COLO829 (cell line): ENCODE measurements around the gene CATSPERD.

Source experiments
- DNase-seq: peaks from one replicate; pipeline ENCODE4 v3.0.0; 2012; ENCODE audit warnings: low spot score

The CATSPERD gene, protein sequence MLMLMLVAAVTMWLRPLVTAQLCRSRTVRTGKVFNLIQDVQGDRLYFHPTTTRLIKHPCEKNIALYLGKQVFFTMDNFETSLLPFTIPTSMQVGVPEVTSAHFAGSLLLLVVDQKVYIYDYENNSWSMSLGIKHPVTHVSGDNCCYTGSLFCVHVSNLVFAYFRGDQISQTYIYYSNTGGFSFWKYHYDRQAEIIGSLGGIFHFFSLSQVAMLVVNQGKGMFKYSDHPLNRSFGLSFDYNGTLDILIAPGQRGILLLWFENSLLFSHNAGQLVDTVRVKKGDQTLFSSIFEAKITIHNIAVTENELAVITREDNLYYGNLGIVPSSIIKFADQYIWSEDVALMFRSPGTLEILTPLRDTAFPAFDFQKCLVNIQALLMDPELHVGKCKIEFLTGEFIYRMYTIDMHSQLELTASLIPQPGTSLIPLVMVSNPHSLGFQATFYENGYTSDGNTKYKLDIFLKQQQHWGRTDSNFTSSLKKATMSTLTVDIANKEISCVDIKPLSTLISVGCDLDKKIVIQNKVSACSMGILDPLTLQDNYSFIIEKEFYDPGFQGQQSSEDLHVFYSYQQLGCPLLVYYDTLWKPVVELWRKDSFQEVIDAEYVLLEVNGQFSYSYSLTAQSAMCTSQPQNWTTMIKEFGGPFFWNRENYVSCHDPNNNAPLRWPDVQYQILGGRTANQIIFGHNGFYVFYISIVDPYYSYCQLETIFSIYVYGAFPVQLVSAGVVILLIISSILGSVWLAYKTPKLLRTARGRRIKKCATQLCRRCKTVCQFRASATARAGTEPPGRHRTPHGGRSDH

GRCh38 chr19:5719961-5720790 lies at the start of gene CATSPERD, which contains the start of gene LONP1:
Gene CATSPERD (plus strand): TSS chr19:5720637. CDS start chr19:5720738, 101 bp downstream.
Gene LONP1 (minus strand): TSS chr19:5720146. CDS start chr19:5720132, 14 bp downstream.
- DNase-seq = peak; percentile 100

DNA sequence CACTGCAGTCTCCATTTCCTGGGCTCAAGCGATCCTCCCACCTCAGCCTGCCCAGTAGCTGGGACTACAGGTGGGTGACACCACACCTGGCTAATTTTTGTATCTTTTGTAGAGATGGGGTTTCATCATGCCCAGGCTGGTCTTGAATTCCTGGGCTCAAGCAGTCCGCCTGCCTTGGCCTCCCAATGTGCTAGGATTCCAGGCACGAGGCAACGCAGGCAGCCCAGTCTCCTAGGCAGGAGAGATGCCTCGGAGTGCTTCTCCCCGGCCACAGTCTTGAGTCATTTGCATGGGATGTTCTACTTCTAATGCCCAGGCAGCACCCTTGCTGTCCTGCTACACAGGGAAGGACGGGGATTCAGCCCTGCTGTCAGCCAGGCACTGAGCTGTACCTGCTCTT lies 48.8 kb upstream of the CATSPERD start:
- DNase-seq = no peak

GRCh38 chr19:5672708-5673459 lies 47.6 kb upstream of the CATSPERD start:
- no peak for DNase-seq

DNA sequence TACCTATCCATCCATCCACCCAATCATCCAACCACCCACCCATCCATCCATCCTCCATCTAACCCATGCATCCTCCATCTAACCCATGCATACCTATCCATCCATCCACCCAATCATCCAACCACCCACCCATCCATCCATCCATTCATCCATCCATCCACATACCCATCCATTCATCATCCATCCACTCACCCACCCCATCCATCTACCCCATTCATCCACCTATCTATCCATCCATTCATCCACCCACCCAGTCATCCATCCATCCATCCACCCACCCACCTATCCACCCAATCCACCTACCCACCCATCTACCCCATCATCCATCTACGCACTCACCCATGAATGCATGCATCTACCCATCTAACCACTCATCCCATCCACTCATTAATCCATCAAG lies 46.7 kb upstream of the CATSPERD start:
- DNase-seq = no peak

GRCh38 chr19:5674714-5675113 lies 45.7 kb upstream of the CATSPERD start:
- no peak for DNase-seq

GRCh38 chr19:5676105-5676771 lies 44.2 kb upstream of the CATSPERD start:
- no peak for DNase-seq

DNA sequence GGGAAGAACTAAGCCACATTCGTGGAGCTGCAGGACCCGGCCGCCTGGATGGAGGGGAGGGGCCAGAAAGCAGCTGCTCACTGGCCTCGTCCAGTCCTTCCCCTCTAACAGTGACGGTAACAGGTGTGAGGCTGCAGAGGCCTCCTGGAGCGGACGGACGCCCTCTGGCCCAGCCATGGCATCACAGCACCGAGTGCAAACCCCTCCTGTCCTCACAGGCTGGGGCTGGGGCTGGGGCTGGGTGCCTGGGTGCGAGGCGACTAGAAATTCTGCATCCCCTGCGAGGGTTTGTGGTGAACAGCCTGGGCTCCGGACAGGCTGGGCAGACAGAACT lies 43.7 kb upstream of the CATSPERD start:
- DNase-seq = no peak

DNA sequence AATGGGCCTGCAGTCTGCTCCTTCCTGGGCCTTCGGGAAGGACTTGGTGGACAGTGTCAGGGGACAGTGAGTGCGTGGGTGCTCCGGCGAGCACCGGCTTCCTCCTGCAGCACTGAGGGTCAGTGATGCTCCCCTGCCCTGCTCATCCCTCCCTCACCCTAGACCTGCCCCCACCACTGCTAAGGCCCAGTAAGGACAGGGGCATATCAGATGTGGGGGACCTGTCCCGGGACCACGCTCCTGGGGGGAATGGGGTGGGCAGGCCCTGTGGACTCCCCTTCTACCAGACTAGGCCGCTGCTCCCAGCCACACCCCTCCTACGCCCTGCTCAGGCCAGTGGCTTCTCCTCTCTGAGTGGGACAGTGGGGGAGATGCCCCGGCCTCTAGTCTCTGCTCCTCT lies 43.3 kb upstream of the CATSPERD start:
- DNase-seq = no peak

GRCh38 chr19:5677580-5677979 lies 42.9 kb upstream of the CATSPERD start:
- no peak for DNase-seq

DNA sequence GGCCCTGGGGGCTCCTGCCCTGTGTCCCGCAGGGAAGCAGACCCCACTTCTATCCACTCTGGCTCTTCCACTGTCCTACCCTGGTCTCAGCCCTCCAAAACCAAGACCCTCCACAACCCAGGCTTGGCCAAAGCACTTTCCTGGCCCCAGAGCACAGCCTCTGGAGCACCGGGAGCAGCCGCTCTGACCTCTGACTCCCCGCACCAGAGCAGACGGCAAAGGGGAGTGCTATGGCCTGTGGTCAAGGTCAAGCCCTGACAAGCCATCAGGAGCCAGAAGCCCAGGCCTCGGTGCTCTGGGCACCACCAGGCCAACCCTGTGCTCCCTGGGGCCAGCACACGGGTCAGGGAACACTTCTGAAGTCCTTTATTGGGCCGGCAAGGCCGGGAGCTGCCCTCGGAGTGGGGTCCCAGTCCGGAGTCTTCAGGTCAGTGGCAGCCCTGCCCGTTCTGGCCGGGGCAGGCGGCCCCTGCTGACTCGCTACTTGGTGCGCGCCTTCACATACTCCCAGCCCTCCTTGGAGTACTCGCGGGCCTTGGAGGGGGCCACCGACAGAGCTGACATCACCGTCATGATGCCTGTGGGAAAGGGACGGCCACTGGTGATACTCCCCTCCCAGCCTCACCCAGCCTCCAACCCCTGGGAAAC lies 42.2 kb upstream of the CATSPERD start:
- DNase-seq = no peak

DNA sequence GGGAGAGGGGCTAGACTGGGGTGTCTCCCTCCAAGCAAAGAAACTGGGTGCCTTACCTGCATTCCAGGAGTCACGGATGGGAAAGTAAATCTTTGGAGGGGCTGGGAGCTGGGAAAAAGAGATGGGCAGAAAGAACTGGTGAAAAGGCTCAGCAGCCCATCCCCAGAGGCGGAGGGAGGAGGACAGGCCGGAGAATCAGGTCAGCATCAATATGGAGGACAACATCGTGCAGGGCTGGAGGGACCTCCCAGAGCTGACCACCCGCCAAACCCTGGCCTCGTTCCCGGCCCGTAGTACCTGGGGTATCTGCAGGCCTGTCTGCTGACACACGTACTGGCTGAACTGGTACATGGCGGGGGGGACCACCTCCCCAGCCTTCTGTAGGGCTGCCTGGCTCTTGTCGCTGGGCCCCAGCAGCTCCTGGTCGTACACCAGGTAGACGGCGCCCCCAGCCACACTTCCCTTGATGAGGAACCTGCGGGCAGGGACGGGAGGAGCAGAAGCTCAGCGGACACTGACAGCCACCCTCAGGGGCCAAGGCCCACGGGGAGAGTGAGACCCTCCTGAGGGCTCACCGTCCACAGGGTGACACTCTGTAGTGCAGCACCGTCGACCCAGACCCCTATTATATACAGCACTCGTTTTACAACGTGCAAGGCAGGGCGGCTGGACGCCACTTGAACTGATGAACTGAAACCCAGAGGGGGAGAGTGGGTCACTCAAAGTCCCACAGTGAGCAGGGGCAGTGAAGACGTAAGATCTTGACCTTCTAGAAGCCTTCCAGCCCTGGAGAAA lies 41.0 kb upstream of the CATSPERD start:
- DNase-seq = no peak

DNA sequence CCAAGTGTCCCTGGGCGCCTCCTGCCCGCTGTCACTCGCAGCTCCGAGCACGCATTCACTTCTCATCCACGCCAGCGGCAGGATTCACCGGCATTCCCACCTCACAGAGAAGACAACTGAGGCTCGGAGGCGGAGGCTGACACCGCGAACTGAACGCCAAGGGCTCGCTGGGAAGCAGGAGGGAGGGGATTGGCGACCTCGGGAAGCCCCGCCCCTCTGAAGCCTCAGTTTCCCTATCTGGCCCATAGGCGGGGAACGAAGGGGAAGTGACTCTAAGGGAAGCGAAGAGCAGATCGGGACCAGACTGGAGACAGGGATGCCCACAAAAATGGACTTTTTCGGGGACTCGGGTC lies 40.4 kb upstream of the CATSPERD start:
- no peak for DNase-seq

- peak; percentile 97 for DNase-seq
Measured at GRCh38 chr19:5680437-5681368, 39.7 kb upstream of the CATSPERD start, which contains the start of the genes HSD11B1L and MICOS13. Gene HSD11B1L (plus strand): TSS chr19:5681027. CDS start chr19:5684833, 3,806 bp downstream. Gene MICOS13 (minus strand): TSS chr19:5680516. CDS start chr19:5680486, 30 bp downstream.

GRCh38 chr19:5681391-5682106 lies 38.9 kb upstream of the CATSPERD start:
- no peak for DNase-seq

- DNase-seq = no peak
Measured at GRCh38 chr19:5682107-5682482, 38.3 kb upstream of the CATSPERD start.

DNA sequence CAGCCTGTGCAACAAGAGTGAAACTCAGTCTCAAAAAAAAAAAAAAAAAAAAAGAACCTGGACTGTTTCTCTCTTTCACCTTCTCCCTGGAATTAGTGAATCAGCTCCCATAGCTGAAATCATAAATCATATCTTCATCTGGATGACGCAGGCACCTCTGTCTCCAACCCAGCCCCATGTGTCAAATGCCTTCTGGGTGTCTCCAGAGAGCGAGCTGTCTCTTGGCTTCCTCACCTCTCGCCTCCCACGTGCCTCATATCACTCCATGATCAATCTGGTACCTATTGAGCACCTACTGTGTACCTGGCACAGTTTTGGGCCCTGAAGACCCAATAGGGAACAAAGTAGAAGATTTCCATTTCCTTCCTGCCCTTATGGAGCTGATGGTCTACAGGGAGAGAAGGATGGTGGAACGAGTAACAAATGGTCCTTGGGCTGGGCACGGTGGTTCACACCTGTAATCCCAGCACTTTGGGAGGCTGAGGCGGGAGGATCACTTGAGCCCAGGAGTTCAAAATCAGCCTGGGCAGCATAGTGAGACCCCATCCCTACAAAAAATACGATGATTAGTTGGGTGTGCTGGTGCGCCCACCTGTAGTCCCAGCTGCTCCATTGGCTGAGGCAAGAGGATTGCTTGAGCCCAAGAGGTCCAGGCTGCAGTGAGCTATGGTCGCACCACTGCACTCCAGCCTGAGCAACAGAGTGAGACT lies 37.1 kb upstream of the CATSPERD start:
- no peak for DNase-seq
